A549 (cell line): Measurements from ENCODE around the gene ZNF423.

Source experiments
- CEBPB ChIP-seq, 2 experiments: fragments of >200 bp in 1 of 2; sonication (Bioruptor Twin) in 1 of 2; formaldehyde crosslinking in 1 of 2; IDR thresholded peaks; 2 replicates each; pipeline ENCODE4 v1.6.1; 2012 to 2016
- EP300 ChIP-seq, 2 experiments: fragments of >200 bp; sonication (Bioruptor Twin); formaldehyde crosslinking; IDR thresholded peaks; 2 replicates in 1 of 2; 3 replicates in 1 of 2; pipeline ENCODE4 v1.6.1; 2016 to 2017
- ESRRA ChIP-seq: fragments of 150-350 bp; IDR thresholded peaks from 2 replicates; pipeline ENCODE4 v1.6.1; 2014; ENCODE audit warnings: mild to moderate bottlenecking, low read length, borderline replicate concordance
- MAFK ChIP-seq: fragments of 450-650 bp; IDR thresholded peaks from 2 replicates; pipeline ENCODE4 v1.6.1; 2014; ENCODE audit not compliant: partially characterized antibody
- MYC ChIP-seq: IDR thresholded peaks from 2 replicates; pipeline ENCODE4 v1.6.1; 2012; ENCODE audit warnings: mild to moderate bottlenecking, inconsistent platforms, low read length, improper control_type of control experiment, borderline replicate concordance
- NR3C1 ChIP-seq: fragments of >200 bp; sonication (Bioruptor Twin); formaldehyde crosslinking; IDR thresholded peaks from 3 replicates; pipeline ENCODE4 v1.6.1; 2017
- RCOR1 ChIP-seq: fragments of 150-350 bp; IDR thresholded peaks from 2 replicates; pipeline ENCODE4 v1.6.1; 2014; ENCODE audit warnings: antibody characterized with exemption, low read length, low read depth
- RFX5 ChIP-seq: fragments of 450-650 bp; IDR thresholded peaks from 2 replicates; pipeline ENCODE4 v1.7.1; 2014; ENCODE audit warnings: antibody characterized with exemption, mild to moderate bottlenecking, moderate library complexity
- RNF2 ChIP-seq: fragments of 200-600 bp; sonication (generic); IDR thresholded peaks from 2 replicates; pipeline ENCODE4 v1.6.1; 2016; ENCODE audit warnings: low read depth, mild to moderate bottlenecking, antibody characterized with exemption, moderate library complexity, borderline replicate concordance
- TF ChIP-seq, protein P1 (sequence below): fragments of 200-600 bp; sonication (generic); IDR thresholded peaks from 2 replicates; pipeline ENCODE4 v1.6.1; 2016; ENCODE audit warnings: antibody characterized with exemption, mild to moderate bottlenecking, moderate library complexity
- TF ChIP-seq, protein P2 (sequence below): IDR thresholded peaks from 2 replicates; pipeline ENCODE4 v1.6.1; 2012
- TF ChIP-seq, protein P3 (sequence below): fragments of >200 bp; sonication (Bioruptor Twin); formaldehyde crosslinking; IDR thresholded peaks from 3 replicates; pipeline ENCODE4 v1.5.1; 2016

DNA sequence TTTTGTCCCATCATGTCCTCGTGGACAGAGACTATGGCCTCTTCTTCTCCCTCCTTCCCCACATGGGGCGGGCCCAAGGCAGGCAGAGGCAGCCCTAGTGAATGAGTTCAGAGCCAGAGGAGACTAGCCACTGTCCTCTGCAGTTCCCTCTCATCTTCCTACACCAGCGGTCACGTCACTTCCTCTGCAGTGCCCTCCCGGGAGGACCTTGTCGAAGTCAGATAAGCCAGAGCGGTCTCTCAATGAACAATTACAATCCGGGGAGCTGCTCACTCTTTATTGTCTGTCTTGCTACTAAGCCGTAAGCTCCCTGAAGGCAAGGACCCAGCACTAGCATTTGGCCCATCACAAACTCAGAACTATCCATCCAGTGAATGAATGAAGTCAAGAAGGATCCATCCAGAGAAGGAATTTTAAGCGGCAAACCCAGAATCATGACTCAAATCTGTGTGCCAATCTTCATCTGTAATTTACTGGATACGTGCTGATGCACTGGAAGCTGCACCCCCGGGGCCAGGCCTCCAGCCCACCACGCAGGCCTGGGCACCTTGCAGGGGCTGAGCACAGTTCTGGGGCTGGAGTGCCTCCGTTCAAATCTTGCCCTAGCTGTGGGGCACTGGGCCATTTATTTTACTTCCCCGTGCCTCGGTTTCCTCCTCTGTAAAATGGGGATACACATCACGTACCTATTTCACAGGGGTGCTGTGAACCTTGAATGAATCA is 18.1 kb downstream of the ZNF423 start:
- TF ChIP-seq MAFK (no peak), RCOR1 (no peak), RFX5 (no peak), CEBPB (IDR thresholded peaks at IDR 0.05) (no peak), RNF2 (no peak), ESRRA (no peak), EP300 (IDR thresholded peaks at IDR 0.05) (no peak), MYC (no peak), NR3C1 (no peak)
- TF ChIP-seq, protein P1, sequence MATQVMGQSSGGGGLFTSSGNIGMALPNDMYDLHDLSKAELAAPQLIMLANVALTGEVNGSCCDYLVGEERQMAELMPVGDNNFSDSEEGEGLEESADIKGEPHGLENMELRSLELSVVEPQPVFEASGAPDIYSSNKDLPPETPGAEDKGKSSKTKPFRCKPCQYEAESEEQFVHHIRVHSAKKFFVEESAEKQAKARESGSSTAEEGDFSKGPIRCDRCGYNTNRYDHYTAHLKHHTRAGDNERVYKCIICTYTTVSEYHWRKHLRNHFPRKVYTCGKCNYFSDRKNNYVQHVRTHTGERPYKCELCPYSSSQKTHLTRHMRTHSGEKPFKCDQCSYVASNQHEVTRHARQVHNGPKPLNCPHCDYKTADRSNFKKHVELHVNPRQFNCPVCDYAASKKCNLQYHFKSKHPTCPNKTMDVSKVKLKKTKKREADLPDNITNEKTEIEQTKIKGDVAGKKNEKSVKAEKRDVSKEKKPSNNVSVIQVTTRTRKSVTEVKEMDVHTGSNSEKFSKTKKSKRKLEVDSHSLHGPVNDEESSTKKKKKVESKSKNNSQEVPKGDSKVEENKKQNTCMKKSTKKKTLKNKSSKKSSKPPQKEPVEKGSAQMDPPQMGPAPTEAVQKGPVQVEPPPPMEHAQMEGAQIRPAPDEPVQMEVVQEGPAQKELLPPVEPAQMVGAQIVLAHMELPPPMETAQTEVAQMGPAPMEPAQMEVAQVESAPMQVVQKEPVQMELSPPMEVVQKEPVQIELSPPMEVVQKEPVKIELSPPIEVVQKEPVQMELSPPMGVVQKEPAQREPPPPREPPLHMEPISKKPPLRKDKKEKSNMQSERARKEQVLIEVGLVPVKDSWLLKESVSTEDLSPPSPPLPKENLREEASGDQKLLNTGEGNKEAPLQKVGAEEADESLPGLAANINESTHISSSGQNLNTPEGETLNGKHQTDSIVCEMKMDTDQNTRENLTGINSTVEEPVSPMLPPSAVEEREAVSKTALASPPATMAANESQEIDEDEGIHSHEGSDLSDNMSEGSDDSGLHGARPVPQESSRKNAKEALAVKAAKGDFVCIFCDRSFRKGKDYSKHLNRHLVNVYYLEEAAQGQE = no peak
- TF ChIP-seq, protein P2, sequence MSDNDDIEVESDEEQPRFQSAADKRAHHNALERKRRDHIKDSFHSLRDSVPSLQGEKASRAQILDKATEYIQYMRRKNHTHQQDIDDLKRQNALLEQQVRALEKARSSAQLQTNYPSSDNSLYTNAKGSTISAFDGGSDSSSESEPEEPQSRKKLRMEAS = no peak
- TF ChIP-seq, protein P3, sequence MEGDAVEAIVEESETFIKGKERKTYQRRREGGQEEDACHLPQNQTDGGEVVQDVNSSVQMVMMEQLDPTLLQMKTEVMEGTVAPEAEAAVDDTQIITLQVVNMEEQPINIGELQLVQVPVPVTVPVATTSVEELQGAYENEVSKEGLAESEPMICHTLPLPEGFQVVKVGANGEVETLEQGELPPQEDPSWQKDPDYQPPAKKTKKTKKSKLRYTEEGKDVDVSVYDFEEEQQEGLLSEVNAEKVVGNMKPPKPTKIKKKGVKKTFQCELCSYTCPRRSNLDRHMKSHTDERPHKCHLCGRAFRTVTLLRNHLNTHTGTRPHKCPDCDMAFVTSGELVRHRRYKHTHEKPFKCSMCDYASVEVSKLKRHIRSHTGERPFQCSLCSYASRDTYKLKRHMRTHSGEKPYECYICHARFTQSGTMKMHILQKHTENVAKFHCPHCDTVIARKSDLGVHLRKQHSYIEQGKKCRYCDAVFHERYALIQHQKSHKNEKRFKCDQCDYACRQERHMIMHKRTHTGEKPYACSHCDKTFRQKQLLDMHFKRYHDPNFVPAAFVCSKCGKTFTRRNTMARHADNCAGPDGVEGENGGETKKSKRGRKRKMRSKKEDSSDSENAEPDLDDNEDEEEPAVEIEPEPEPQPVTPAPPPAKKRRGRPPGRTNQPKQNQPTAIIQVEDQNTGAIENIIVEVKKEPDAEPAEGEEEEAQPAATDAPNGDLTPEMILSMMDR = no peak
